Activated CD8-positive, alpha-beta memory T cell treated with anti-CD3 and anti-CD28 coated beads for 48 hours (primary cell): Measurements from ENCODE around the gene CRELD2.

Source experiments
- DNase-seq, 3 experiments: peaks; one replicate each; pipeline ENCODE4 v3.0.0-alpha.2; 2020; ENCODE audit warnings: low read depth in 2 of 3, low spot score in 2 of 3

The CRELD2 gene

DNA sequence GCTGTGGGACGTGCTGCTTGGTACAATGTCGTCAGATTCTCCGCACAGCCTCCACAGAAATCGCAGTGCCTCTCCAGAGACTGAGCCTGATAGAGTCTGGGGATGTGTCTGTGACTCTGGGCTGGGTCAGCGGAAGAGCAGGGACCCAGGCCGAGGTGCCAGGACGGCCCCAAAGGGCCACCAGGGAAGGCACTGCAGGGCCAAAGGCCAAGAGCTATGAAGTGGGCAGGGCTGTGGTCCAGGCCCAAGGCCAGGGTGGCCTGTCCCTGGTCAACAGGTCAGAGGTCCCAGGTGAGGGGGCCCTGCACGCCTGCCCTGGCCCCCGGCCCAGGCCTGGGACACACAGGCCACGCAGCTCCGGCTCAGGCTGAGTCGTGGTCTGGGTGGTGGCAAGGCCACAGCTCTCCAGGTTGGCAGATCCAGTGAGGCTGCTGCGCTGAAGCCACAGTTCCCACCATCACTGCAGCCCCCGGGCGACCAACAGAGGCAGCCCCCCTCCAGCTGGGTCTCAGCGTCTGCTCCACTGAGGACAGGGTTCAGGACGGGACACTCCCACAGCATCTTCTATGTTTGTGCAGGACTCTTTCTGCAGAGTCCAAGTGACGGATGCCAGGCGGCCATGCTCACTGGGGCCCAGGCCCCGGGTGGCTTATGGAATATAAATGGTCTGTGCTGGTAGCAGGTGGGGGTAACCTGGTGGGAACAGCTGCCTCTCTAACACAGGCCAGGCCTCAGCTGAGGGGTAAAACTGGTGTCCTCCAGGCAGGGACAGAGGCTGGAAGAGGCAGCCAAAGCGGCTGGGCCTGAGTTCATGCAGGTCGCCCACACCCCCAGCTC, 37.4 kb downstream of the CRELD2 start:
- DNase-seq = no peak

DNA sequence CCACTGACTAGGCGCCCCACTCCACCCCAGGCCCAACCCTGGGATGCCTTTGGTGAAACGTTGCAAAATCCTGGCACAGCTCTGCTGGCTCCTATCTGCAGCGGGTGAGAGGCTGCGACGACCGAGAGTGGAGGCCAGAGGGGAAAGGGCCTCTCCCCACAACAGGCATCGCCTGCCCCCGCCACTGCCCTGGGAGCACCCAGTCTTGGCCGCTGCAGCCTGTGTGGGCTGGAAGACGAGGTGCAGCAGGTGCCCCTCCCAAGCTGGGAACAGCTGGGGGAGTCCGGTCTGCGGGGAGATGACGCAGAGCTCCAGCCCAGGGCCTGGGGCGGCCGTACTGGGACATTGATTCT, 38.0 kb downstream of the CRELD2 start:
- no peak for DNase-seq

DNA sequence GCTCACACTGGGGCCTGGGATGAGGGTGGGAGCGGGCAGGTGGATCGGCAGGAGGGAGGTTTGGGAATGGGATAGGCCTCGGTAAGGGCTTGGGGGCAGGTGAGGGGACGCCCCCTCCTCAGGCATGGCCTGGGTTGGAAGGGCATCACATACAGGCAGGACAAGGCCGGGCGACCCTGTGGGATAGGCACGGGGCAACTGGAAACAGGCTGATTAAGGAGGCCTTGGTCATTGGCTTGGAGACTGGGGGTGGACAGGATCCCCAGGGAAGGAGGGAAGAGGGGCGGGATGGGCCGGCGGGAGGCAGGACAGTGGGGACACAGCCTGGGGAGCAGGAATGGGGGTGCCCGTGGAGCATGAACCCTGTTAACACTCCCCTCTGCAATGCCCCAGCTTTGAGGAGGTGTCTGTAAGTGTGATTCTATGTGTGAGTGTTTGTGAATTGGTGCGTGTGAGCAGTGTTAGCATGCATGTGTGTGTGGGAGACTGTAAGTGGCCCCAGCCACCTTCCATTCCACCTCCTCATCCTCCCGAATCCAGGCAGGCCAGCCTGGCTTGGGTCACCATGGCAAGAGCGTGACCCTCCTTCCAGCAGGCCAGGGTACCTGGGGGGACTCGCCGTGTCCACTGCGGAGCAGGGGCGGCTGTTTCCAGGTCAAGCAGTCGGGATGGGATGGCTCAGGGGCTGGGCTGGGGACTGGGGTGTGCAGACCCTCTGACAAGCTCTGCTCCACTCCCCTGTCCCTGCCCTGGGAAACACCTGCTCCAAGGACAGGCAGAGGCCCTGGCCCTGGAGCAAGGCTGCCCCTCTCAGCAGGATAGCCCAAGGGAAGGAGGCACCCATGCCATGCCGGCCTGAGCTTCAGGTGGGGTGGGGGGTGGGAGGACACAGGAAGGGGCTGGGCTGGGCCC, 38.7 kb downstream of the CRELD2 start:
- DNase-seq = no peak

DNA sequence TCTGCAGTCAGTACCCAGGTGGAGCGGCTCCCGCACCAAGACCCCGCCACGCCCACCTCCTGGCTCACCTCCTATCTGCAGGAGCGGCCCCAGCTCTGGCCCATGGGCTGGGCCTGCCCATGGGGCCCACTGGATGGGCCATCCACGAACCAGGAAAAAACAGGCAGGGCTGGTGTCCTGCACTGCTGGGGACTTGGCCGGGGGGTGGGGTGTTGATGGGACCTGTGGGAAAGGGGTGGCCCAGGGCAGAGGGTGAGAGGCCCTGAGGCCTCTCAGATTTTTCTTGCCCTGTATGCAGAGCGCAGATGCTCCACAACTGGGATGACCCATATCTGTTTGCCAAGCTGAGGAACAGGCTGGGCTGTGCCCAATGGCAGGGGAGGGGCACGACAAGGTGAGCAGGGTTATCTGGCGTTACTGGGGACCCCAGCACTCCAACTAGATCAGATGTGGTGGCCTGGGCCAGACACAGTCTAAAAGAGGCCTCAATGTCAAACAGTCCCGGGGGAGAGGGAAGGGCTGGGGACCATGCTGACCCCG, 39.5 kb downstream of the CRELD2 start:
- DNase-seq = no peak

DNA sequence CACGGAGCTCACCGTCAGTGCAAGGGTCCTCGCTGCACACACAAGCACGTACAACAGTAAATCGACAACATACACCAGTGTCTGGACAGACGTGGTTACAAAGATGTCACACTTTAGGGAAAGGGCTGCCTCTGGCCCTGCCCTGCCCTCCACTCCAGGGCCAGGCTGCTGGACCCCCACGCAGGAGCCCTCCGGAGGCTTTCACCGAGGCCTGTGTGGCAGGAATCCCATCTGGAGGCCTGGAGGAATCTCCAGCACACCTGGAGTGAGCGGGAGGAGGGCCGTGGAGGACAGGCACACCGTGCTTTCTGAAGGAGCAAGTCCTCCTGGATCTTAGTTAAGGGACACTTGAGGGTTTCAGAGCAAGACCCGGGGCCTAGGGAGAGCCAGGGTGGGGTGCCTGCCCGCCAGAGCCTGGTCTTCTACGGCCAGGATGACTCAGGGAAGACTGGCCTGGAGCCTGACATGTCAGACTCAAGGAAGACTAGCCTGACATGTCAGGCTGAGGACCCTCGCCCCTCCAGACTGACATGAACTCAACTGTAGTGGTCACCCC, 40.0 kb downstream of the CRELD2 start:
- DNase-seq = no peak

DNA sequence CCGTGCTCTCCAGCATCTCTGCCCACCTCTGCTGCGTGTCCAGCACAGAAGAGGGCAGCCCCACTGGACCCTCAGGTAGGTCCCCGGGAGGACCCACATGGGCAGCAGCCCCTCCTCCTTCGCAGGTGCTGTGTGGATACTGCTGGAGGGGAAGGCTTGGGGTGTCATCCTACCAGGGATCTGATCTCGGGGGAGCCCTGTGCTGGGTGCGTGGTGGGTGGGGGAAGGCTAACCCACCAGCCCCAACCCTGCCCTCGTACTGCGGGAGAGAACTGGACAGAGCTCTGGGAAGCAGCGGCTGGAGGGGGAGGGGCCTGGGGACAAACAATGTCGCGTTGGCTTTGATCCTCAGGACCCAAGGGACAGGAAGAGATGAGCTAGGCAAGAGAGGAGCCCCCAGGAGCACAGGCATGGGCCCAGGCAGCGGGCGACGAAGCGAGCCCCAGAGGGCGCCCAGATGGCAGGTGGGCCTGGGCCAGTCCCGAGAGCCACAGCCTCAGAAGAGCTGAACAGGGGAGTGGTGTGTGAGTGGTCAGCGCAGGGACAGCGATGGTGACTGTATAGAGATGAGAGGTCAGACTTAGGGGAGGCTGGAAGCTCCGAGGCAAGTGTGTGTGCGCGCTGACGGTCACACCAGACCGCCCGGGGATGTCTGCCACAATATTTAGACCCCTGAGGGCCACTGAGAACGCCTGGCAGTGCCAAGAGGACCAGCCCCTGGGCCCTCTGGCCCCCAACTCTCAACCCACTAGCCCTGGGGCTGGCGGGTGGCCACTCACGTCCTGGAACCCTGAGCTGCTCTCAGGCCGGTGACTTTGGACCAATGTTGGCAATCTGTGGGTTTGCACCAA, 40.7 kb downstream of the CRELD2 start:
- DNase-seq = no peak

GRCh38 chr22:49959782-49960158, 41.3 kb downstream of the CRELD2 start:
- no peak for DNase-seq

GRCh38 chr22:49960159-49961004, 41.9 kb downstream of the CRELD2 start, which contains the start of gene PIM3:
Gene PIM3, plus strand, starts transcription at chr22:49960772. Its CDS starts 176 bp downstream, at chr22:49960948.
- peak; percentile 78 to 93 (median 82) for DNase-seq

- DNase-seq = no peak
Observed at GRCh38 chr22:49961005-49961600, 42.7 kb downstream of the CRELD2 start.

DNA sequence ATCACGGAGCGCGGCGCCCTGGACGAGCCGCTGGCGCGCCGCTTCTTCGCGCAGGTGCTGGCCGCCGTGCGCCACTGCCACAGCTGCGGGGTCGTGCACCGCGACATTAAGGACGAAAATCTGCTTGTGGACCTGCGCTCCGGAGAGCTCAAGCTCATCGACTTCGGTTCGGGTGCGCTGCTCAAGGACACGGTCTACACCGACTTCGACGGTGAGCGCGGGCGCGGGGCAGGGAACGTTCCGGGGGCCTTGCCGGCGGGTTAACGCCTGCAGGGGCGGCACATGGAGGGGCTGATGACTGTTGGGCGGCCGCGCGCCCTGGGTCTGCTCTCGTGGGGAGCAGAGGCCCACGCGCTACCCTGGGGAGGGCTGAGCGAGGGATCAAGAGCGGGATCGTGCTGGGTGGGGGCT, 43.2 kb downstream of the CRELD2 start:
- DNase-seq = no peak

- peak in 2 of 3 experiments; percentile 78 to 86 for DNase-seq
Observed at GRCh38 chr22:49962012-49962750, 43.7 kb downstream of the CRELD2 start.

DNA sequence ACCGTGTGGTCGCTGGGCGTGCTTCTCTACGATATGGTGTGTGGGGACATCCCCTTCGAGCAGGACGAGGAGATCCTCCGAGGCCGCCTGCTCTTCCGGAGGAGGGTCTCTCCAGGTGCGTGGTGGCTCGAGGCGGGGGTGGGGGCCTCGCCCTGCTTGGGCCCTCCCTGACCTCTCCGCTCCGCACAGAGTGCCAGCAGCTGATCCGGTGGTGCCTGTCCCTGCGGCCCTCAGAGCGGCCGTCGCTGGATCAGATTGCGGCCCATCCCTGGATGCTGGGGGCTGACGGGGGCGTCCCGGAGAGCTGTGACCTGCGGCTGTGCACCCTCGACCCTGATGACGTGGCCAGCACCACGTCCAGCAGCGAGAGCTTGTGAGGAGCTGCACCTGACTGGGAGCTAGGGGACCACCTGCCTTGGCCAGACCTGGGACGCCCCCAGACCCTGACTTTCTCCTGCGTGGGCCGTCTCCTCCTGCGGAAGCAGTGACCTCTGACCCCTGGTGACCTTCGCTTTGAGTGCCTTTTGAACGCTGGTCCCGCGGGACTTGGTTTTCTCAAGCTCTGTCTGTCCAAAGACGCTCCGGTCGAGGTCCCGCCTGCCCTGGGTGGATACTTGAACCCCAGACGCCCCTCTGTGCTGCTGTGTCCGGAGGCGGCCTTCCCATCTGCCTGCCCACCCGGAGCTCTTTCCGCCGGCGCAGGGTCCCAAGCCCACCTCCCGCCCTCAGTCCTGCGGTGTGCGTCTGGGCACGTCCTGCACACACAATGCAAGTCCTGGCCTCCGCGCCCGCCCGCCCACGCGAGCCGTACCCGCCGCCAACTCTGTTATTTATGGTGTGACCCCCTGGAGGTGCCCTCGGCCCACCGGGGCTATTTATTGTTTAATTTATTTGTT, 44.6 kb downstream of the CRELD2 start:
- no peak for DNase-seq

- DNase-seq = no peak
Observed at GRCh38 chr22:49963647-49964026, 45.2 kb downstream of the CRELD2 start.

DNA sequence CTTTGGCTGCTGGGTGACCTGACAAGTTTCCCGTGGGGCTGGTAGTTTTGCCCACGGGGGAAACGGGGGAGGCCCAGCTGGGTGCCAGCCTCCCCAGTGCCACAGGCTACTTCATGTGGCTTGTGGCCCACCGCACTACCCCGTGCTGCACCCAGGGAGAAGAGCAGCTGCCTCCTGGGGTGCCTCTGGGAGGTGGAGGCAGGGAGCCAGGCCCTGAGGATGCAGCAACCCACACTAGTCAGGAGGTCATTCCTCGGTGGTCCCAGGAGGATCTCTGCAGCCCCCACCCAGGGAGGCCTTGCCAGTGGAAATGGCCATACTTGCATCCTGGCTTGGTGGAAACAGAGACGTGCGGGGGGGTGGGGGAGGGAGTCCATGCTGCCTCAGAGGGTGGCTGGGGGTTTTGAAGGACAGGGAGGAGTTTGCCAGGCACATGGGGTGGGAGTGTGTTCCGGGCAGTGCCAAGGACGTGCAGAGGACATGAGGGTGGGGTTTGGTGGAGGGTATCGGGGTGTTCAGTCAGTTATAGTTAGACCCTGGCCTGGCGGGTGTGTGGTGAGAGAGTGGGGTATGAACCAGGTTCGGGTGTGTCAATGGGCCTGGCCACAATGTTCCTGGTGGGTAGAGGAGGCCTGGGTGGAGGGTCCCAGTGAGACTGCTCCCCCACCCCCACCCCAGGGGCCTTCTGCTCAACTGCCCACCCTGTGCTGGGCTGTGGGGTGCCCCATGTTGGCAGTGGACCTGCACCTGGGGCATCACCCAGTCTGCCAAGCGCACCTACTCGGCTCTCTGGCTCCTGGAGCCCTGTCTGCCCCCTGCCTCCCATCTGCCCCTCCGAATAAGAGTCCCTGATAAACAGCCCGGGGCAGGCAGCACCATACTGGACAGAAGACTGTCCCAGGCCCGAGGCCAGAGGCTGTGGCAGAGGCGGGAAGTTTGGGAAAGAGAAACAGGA, 46.0 kb downstream of the CRELD2 start:
- no peak for DNase-seq

DNA sequence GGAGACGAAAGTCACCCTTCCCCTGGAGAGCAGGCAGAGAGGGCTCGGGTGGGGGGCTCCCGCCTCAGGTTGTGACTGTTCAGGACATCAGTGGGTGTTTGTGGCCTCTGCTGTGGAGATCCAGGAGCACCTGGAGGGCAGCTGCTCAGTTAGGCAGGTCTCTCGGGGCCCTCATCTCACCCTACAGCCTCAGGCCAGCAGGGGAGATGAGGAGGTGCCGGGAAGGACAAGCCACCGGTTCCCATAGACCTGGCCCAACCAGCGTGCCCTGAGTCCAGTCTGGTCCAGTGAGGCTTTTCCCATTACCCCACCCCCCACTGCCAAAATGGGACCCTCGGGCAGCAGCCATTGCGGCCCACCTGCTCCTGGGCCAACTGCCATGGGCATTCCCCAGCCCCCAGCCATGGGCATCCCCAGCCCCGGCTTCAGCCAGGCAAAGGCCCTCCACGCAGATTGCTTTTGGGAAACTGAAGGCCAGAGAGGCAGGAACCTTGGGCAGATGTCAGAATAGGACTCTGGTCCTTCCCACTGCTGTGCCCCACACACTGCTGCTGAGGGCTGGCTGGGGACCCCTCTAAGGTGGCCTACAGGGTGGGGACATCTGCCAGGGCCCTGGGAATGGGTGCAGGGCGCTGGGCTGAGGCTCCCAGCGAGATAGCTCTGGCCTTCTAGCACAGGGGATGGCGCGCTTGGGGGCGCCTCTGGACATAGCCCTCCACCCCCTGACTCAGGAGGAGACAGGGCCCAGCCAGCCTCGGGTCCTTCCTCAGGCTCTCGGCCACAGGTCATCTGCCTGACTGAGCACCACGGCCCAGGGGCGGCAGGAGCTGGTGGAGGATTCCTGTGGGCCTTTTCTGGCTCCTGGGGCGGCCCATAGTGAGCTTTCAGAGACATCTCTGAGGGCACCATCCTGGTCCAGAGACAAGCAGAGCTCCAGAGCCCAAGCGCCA, 46.9 kb downstream of the CRELD2 start:
- DNase-seq = no peak
